Hepatocyte (in vitro differentiated cells): ENCODE data around the gene FMNL2.

Experiments used
- EZH2 ChIP-seq: fragments of 200-600 bp; sonication (generic); IDR thresholded peaks from 2 replicates; pipeline ENCODE4 v1.6.1; 2016; ENCODE audit warnings: antibody characterized with exemption, mild to moderate bottlenecking, borderline replicate concordance
- EZH2phosphoT487 ChIP-seq: fragments of 200-600 bp; sonication (generic); IDR thresholded peaks from one replicate; pipeline ENCODE4 v1.6.1; 2018; ENCODE audit warnings: antibody characterized with exemption, mild to moderate bottlenecking, low read depth, moderate library complexity; ENCODE audit not compliant: unreplicated experiment, severe bottlenecking
- TF ChIP-seq, protein P1 (sequence below): fragments of 200-600 bp; sonication (generic); IDR thresholded peaks from 2 replicates; pipeline ENCODE4 v1.5.1; 2016; ENCODE audit warnings: antibody characterized with exemption, mild to moderate bottlenecking; ENCODE audit not compliant: poor library complexity

DNA sequence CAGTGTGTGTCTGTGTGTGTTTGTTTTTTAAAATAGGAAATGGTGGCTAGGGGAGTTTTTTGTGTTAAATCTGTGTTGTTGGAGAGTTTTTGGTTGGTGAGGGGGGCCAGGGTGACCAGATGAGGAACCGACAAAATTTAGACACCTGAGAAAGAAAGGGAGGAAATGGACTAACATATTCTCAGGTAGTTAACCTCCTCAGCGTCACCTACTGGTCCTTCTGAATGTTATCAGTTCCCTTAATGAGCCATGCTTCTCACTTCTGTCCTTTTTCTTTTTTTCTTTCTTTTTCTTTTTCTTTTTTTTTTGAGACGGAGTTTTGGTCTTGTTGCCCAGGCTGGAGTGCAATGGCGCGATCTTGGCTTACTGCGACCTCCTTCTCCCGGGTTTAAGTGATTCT, 107.0 kb downstream of the FMNL2 start:
- TF ChIP-seq, protein P1, sequence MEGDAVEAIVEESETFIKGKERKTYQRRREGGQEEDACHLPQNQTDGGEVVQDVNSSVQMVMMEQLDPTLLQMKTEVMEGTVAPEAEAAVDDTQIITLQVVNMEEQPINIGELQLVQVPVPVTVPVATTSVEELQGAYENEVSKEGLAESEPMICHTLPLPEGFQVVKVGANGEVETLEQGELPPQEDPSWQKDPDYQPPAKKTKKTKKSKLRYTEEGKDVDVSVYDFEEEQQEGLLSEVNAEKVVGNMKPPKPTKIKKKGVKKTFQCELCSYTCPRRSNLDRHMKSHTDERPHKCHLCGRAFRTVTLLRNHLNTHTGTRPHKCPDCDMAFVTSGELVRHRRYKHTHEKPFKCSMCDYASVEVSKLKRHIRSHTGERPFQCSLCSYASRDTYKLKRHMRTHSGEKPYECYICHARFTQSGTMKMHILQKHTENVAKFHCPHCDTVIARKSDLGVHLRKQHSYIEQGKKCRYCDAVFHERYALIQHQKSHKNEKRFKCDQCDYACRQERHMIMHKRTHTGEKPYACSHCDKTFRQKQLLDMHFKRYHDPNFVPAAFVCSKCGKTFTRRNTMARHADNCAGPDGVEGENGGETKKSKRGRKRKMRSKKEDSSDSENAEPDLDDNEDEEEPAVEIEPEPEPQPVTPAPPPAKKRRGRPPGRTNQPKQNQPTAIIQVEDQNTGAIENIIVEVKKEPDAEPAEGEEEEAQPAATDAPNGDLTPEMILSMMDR: no peak
- TF ChIP-seq EZH2 (no peak), EZH2phosphoT487 (no peak)
